Measurements from ENCODE around the gene FCHSD2. TPM values are rescaled to one million over a fixed set of nuclear protein-coding genes. Genes with fewer than 3 reads are reported as not detected.

FCHSD2 gene
- total and polyA plus RNA-seq, 2 of the 13 experiments (the other 11 are each of a cell fraction or from before 2014, with no cell fraction given), result 20.5 to 24.8 TPM

DNA sequence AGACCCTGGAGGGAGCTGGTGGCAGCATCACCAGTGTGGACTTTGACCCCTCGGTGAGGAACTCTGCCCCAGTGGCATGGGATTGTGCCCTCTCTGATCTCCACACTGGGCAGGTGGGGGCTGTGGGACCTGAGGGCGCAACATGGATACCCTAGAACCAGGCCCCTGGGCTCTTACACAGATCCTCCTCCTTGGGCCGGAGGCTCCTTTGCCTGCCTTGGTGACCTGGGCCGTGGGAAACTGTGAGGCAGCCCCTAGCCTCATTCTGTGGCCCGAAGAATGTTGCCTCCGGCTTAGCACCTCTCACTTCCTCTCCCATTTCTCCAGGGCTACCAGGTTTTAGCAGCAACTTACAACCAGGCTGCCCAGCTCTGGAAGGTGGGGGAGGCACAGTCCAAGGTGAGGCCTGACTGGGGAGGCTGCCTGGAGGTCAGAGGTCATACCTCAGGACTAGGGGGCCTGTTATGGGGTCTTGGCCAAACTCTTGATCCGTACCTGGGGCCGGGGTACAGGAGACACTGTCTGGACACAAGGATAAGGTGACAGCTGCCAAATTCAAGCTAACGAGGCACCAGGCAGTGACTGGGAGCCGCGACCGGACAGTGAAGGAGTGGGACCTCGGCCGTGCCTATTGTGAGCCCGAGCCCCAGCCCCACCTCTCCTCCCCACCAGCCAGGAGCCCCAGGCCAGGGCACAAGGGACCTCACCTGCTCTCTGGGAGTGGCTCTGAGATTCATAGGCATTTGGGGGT lies 315.8 kb downstream of the FCHSD2 start (continued):
- TF ChIP-seq RBM22 (optimal IDR thresholded peaks at IDR 0.05; ENCODE audit: low read length) (peak; percentile 7), KDM1A (CRISPR knock-in tag; IDR thresholded peaks at IDR 0.05) (no peak), IKZF4 (CRISPR knock-in tag; IDR thresholded peaks at IDR 0.05; ENCODE audit: borderline replicate concordance, low read depth, not compliant biosample characterization) (no peak), HNF4G (IDR thresholded peaks at IDR 0.05; ENCODE audit: borderline replicate concordance, low read depth, low read length) (peak; percentile 42; the same call in 1 of the 2 replicates), HNF4G (CRISPR knock-in tag; IDR thresholded peaks at IDR 0.05; ENCODE audit: borderline replicate concordance, low read depth) (no peak), KMT2A (CRISPR knock-in tag; IDR thresholded peaks at IDR 0.05) (no peak), STAT5B (CRISPR knock-in tag; IDR thresholded peaks at IDR 0.05) (no peak), PHF8 (CRISPR knock-in tag; IDR thresholded peaks at IDR 0.05) (no peak), ZNF749 (CRISPR knock-in tag; IDR thresholded peaks at IDR 0.05; ENCODE audit: borderline replicate concordance) (no peak), PLRG1 (conservative IDR thresholded peaks at IDR 0.05) (no peak), GATAD2A (CRISPR knock-in tag; IDR thresholded peaks at IDR 0.05) (no peak), NBN (conservative IDR thresholded peaks at IDR 0.05) (no peak), POLR2A (IDR thresholded peaks at IDR 0.05; ENCODE audit: insufficient read depth in 1 of 2, low read depth in 2 of 2, low read length in 2 of 2) (peak in 1 of 2 experiments; percentile 14; a peak in 1 of 4 replicates), TEAD3 (CRISPR knock-in tag; optimal IDR thresholded peaks at IDR 0.05; ENCODE audit: borderline replicate concordance) (no peak), ZNF567 (CRISPR knock-in tag; IDR thresholded peaks at IDR 0.05; ENCODE audit: borderline replicate concordance) (no peak)
- TF ChIP-seq, protein P1, sequence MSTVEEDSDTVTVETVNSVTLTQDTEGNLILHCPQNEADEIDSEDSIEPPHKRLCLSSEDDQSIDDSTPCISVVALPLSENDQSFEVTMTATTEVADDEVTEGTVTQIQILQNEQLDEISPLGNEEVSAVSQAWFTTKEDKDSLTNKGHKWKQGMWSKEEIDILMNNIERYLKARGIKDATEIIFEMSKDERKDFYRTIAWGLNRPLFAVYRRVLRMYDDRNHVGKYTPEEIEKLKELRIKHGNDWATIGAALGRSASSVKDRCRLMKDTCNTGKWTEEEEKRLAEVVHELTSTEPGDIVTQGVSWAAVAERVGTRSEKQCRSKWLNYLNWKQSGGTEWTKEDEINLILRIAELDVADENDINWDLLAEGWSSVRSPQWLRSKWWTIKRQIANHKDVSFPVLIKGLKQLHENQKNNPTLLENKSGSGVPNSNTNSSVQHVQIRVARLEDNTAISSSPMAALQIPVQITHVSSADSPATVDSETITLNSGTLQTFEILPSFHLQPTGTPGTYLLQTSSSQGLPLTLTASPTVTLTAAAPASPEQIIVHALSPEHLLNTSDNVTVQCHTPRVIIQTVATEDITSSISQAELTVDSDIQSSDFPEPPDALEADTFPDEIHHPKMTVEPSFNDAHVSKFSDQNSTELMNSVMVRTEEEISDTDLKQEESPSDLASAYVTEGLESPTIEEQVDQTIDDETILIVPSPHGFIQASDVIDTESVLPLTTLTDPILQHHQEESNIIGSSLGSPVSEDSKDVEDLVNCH (CRISPR knock-in tag; IDR thresholded peaks at IDR 0.05), result no peak
- TF ChIP-seq, protein P2, sequence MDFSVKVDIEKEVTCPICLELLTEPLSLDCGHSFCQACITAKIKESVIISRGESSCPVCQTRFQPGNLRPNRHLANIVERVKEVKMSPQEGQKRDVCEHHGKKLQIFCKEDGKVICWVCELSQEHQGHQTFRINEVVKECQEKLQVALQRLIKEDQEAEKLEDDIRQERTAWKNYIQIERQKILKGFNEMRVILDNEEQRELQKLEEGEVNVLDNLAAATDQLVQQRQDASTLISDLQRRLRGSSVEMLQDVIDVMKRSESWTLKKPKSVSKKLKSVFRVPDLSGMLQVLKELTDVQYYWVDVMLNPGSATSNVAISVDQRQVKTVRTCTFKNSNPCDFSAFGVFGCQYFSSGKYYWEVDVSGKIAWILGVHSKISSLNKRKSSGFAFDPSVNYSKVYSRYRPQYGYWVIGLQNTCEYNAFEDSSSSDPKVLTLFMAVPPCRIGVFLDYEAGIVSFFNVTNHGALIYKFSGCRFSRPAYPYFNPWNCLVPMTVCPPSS (IDR thresholded peaks at IDR 0.05), result no peak
- TF ChIP-seq, protein P3, sequence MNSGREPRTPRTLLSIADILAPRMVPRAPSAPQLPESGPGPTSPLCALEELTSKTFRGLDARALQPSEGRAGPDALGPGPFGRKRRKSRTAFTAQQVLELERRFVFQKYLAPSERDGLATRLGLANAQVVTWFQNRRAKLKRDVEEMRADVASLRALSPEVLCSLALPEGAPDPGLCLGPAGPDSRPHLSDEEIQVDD (CRISPR knock-in tag; IDR thresholded peaks at IDR 0.05; ENCODE audit: borderline replicate concordance), result no peak
- TF ChIP-seq, protein P4, sequence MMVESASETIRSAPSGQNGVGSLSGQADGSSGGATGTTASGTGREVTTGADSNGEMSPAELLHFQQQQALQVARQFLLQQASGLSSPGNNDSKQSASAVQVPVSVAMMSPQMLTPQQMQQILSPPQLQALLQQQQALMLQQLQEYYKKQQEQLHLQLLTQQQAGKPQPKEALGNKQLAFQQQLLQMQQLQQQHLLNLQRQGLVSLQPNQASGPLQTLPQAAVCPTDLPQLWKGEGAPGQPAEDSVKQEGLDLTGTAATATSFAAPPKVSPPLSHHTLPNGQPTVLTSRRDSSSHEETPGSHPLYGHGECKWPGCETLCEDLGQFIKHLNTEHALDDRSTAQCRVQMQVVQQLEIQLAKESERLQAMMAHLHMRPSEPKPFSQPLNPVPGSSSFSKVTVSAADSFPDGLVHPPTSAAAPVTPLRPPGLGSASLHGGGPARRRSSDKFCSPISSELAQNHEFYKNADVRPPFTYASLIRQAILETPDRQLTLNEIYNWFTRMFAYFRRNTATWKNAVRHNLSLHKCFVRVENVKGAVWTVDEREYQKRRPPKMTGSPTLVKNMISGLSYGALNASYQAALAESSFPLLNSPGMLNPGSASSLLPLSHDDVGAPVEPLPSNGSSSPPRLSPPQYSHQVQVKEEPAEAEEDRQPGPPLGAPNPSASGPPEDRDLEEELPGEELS (CRISPR knock-in tag; IDR thresholded peaks at IDR 0.05), result no peak
